HG02885 (cell line): ENCODE measurements around the gene GMPR2.
"Not testable (repeated sequence)": the region's sequence is repeated elsewhere in the genome, so short reads cannot be mapped to it uniquely, and the experiment has no call there.

Source experiments
- ATAC-seq: cut with Tn5 transposase; IDR thresholded peaks from one replicate; pipeline ENCODE4 v1.9.1; 2021; ENCODE audit warnings: mild to moderate bottlenecking; ENCODE audit not compliant: unreplicated experiment, poor library complexity

GMPR2 gene

GRCh38 chr14:24198814-24199524 is 33.8 kb upstream of the GMPR2 start:
- no peak for ATAC-seq

- not testable (repeated sequence) for ATAC-seq
Observed at GRCh38 chr14:24202538-24202937, 30.2 kb upstream of the GMPR2 start.

- ATAC-seq: not testable (repeated sequence)
Observed at GRCh38 chr14:24203249-24203886, 29.4 kb upstream of the GMPR2 start.

- ATAC-seq: no peak
Observed at GRCh38 chr14:24204163-24205146, 28.3 kb upstream of the GMPR2 start.

GRCh38 chr14:24206260-24207103 is 26.2 kb upstream of the GMPR2 start:
- ATAC-seq: no peak

- ATAC-seq: no peak
Observed at GRCh38 chr14:24207104-24207551, 25.6 kb upstream of the GMPR2 start.

GRCh38 chr14:24207625-24208024 is 25.1 kb upstream of the GMPR2 start:
- ATAC-seq: no peak

- ATAC-seq: no peak
Observed at GRCh38 chr14:24211311-24211710, 21.4 kb upstream of the GMPR2 start.

GRCh38 chr14:24212924-24213865 is 19.5 kb upstream of the GMPR2 start, which contains the start of gene CHMP4A:
TSS of gene CHMP4A (minus strand) at chr14:24213488. CDS start at chr14:24213439, 49 bp downstream.
- ATAC-seq: peak; percentile 84

GRCh38 chr14:24213866-24214662 is 18.7 kb upstream of the GMPR2 start:
- no peak for ATAC-seq

- peak; percentile 70 for ATAC-seq
Observed at GRCh38 chr14:24215495-24216344, 17.0 kb upstream of the GMPR2 start, which contains the start of gene MDP1. TSS of gene MDP1 (minus strand) at chr14:24216066. CDS start at chr14:24215955, 111 bp downstream.

- no peak for ATAC-seq
Observed at GRCh38 chr14:24216345-24216699, 16.4 kb upstream of the GMPR2 start.

- not testable (repeated sequence) for ATAC-seq
Observed at GRCh38 chr14:24216876-24217275, 15.9 kb upstream of the GMPR2 start.

- no peak for ATAC-seq
Observed at GRCh38 chr14:24219080-24219479, 13.6 kb upstream of the GMPR2 start.

GRCh38 chr14:24219521-24219920 is 13.2 kb upstream of the GMPR2 start:
- no peak for ATAC-seq

- ATAC-seq: not testable (repeated sequence)
Observed at GRCh38 chr14:24222987-24223386, 9.7 kb upstream of the GMPR2 start.

- no peak for ATAC-seq
Observed at GRCh38 chr14:24224618-24225071, 8.1 kb upstream of the GMPR2 start.
